ENCODE results near the gene DZANK1. TPM values are rescaled to one million over a fixed set of nuclear protein-coding genes. Genes with fewer than 3 reads are reported as not detected.

The DZANK1 gene
- total RNA-seq, 1 experiment from 2014 or later, result 1.7 TPM

DNA sequence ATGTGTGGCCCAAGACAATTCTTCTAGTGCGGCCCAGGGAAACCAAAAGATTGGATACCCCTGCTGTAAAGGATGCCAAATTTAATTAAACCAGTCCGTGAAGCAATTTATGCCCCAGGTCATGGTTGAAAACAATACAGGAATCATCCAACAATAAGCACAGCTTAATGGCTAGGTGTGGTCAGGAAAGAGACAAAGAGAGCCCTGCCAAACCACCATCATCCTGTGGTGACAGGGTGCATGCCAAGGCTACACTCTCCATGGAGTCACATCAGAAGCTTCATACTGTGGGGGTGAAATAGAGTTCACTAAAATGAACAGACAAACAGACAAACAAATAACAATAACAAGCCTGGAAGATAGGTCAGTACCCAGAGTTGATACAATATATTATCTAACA is 62.7 kb downstream of the DZANK1 start:
- intact Hi-C loops (cut with micrococcal nuclease), result no loop called here
- Histone ChIP-seq H3K4me3 (replicated peaks in 1 of 2; ENCODE audit: low read depth in 1 of 2, low read length in 2 of 2) (no peak overlapping the region), H3K9me2 (ENCODE audit: insufficient read depth) (no peaks in the 10 kb centered on the region), H3K4me1 (ENCODE audit: control insufficient read depth in 1 of 2, insufficient read depth in 2 of 2, low read length in 2 of 2) (no peaks in the 10 kb centered on the region), H3K36me3 (ENCODE audit: control insufficient read depth in 1 of 2, insufficient read depth in 2 of 2, low read length in 2 of 2) (no peaks in the 10 kb centered on the region), H3K79me2 (ENCODE audit: insufficient read depth, low read length) (no peaks in the 10 kb centered on the region), H3K9ac (ENCODE audit: low read length) (no peak overlapping the region), H3K4me2 (ENCODE audit: low read length) (no peak overlapping the region), H3K9me3 (ENCODE audit: control insufficient read depth in 1 of 2, insufficient read depth in 1 of 2, low read depth in 1 of 2, low read length in 2 of 2) (no peaks in the 10 kb centered on the region), H3K27me3 (ENCODE audit: insufficient read depth, low read length) (no peaks in the 10 kb centered on the region), H4K20me1 (ENCODE audit: insufficient read depth) (no peaks in the 10 kb centered on the region), H2AFZ (ENCODE audit: low read depth, low read length, poor library complexity, severe bottlenecking) (no peak overlapping the region), H3K27ac (ENCODE audit: low read depth, low read length) (no peak overlapping the region)
- no peak for TF ChIP-seq EGR1 (IDR thresholded peaks at IDR 0.05; ENCODE audit: low read depth)
- TF ChIP-seq EZH2 (IDR thresholded peaks at IDR 0.05), result no peak
- no peak for TF ChIP-seq ZNF274 (IDR thresholded peaks at IDR 0.05; ENCODE audit: low read depth, low read length)
- no peak for TF ChIP-seq CEBPB (IDR thresholded peaks at IDR 0.05; ENCODE audit: low read depth)
- TF ChIP-seq SIN3A (IDR thresholded peaks at IDR 0.05; ENCODE audit: low read depth), result no peak
- TF ChIP-seq, protein P1, sequence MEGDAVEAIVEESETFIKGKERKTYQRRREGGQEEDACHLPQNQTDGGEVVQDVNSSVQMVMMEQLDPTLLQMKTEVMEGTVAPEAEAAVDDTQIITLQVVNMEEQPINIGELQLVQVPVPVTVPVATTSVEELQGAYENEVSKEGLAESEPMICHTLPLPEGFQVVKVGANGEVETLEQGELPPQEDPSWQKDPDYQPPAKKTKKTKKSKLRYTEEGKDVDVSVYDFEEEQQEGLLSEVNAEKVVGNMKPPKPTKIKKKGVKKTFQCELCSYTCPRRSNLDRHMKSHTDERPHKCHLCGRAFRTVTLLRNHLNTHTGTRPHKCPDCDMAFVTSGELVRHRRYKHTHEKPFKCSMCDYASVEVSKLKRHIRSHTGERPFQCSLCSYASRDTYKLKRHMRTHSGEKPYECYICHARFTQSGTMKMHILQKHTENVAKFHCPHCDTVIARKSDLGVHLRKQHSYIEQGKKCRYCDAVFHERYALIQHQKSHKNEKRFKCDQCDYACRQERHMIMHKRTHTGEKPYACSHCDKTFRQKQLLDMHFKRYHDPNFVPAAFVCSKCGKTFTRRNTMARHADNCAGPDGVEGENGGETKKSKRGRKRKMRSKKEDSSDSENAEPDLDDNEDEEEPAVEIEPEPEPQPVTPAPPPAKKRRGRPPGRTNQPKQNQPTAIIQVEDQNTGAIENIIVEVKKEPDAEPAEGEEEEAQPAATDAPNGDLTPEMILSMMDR (IDR thresholded peaks at IDR 0.05 in 2 of 3, conservative IDR thresholded peaks at IDR 0.05 in 1 of 3; ENCODE audit: borderline replicate concordance in 1 of 3, insufficient read depth in 1 of 3, low read depth in 2 of 3, low read length in 2 of 3), result no peak
- no peak for TF ChIP-seq ZFX (IDR thresholded peaks at IDR 0.05)
- ChIA-PET POLR2A (no interaction called here), CTCF (no interaction called here), RAD21 (ENCODE audit: low non-redundant PET in 1 of 2, low total read pairs in 2 of 2, uncharacterized antibody in 2 of 2, unreplicated experiment in 2 of 2) (no interaction called here)
- ATAC-seq (no peak), DNase-seq (ENCODE audit: low read depth, low spot score) (no peak)
- BruUV-seq (replicated peaks), result no TSS peak

DNA sequence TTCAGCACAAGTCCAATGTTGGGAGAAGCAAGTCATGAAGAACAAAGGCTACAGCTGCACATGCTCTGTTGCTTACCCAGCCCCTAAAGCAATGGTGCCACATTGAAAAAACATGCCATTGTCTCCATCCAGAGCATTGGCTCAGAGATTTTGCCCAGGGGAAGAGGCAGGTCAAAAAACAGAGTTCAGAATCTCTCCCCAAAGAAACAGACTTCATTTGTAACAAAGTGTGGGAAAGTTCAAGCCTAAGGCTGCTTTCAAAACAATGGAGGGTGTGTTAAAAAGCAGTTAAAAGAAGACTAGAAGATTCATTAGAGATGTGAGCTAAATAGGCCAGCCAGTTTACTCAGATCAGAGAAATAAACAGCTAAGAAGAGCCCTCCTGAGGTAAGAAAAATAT is 63.6 kb downstream of the DZANK1 start:
- Histone ChIP-seq H3K27ac (ENCODE audit: low read depth, low read length) (no peak overlapping the region), H3K9me2 (ENCODE audit: insufficient read depth) (no peaks in the 10 kb centered on the region), H3K36me3 (ENCODE audit: control insufficient read depth in 1 of 2, insufficient read depth in 2 of 2, low read length in 2 of 2) (no peaks in the 10 kb centered on the region), H3K9ac (ENCODE audit: low read length) (no peak overlapping the region), H3K9me3 (ENCODE audit: control insufficient read depth in 1 of 2, insufficient read depth in 1 of 2, low read depth in 1 of 2, low read length in 2 of 2) (no peaks in the 10 kb centered on the region), H3K27me3 (ENCODE audit: insufficient read depth, low read length) (no peaks in the 10 kb centered on the region), H4K20me1 (ENCODE audit: insufficient read depth) (no peaks in the 10 kb centered on the region), H3K79me2 (ENCODE audit: insufficient read depth, low read length) (no peaks in the 10 kb centered on the region), H2AFZ (ENCODE audit: low read depth, low read length, poor library complexity, severe bottlenecking) (no peak overlapping the region), H3K4me1 (ENCODE audit: control insufficient read depth in 1 of 2, insufficient read depth in 2 of 2, low read length in 2 of 2) (no peaks in the 10 kb centered on the region), H3K4me2 (ENCODE audit: low read length) (no peak overlapping the region), H3K4me3 (replicated peaks in 1 of 2; ENCODE audit: low read depth in 1 of 2, low read length in 2 of 2) (no peak overlapping the region)
- ChIA-PET POLR2A (no interaction called here), RAD21 (ENCODE audit: low non-redundant PET in 1 of 2, low total read pairs in 2 of 2, uncharacterized antibody in 2 of 2, unreplicated experiment in 2 of 2) (no interaction called here), CTCF (no interaction called here)
- DNase-seq (ENCODE audit: low read depth, low spot score), result no peak
- intact Hi-C loops (cut with micrococcal nuclease), result no loop called here
- BruUV-seq (replicated peaks), result no TSS peak
- TF ChIP-seq FOSL1 (IDR thresholded peaks at IDR 0.05; ENCODE audit: low read depth) (no peak), CBX3 (IDR thresholded peaks at IDR 0.05; ENCODE audit: low read depth) (no peak)
- TF ChIP-seq, protein P2, sequence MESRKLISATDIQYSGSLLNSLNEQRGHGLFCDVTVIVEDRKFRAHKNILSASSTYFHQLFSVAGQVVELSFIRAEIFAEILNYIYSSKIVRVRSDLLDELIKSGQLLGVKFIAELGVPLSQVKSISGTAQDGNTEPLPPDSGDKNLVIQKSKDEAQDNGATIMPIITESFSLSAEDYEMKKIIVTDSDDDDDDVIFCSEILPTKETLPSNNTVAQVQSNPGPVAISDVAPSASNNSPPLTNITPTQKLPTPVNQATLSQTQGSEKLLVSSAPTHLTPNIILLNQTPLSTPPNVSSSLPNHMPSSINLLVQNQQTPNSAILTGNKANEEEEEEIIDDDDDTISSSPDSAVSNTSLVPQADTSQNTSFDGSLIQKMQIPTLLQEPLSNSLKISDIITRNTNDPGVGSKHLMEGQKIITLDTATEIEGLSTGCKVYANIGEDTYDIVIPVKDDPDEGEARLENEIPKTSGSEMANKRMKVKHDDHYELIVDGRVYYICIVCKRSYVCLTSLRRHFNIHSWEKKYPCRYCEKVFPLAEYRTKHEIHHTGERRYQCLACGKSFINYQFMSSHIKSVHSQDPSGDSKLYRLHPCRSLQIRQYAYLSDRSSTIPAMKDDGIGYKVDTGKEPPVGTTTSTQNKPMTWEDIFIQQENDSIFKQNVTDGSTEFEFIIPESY (IDR thresholded peaks at IDR 0.05; ENCODE audit: extremely low read depth, insufficient replicate concordance, low read length), result no peak
- TF ChIP-seq, protein P3, sequence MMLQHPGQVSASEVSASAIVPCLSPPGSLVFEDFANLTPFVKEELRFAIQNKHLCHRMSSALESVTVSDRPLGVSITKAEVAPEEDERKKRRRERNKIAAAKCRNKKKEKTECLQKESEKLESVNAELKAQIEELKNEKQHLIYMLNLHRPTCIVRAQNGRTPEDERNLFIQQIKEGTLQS (IDR thresholded peaks at IDR 0.05), result no peak
- TF ChIP-seq, protein P4, sequence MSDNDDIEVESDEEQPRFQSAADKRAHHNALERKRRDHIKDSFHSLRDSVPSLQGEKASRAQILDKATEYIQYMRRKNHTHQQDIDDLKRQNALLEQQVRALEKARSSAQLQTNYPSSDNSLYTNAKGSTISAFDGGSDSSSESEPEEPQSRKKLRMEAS (IDR thresholded peaks at IDR 0.05), result no peak
- ATAC-seq, result no peak

Data from HCT116 (cell line).